NCI-H748 treated with DMSO at 0.1 percent for 48 hours (cell line): ENCODE data around the gene PPP2R1A.
A peak's percentile ranks its signal among the peaks of the same experiment; 100 is the strongest.
"Not testable (repeated sequence)": the region's sequence is repeated elsewhere in the genome, so short reads cannot be mapped to it uniquely, and the experiment has no call there.

ENCODE experiments used
- DNase-seq: peaks from one replicate; lab custom pipeline; 2025; lab: John Stamatoyannopoulos, UW

Gene PPP2R1A

DNA sequence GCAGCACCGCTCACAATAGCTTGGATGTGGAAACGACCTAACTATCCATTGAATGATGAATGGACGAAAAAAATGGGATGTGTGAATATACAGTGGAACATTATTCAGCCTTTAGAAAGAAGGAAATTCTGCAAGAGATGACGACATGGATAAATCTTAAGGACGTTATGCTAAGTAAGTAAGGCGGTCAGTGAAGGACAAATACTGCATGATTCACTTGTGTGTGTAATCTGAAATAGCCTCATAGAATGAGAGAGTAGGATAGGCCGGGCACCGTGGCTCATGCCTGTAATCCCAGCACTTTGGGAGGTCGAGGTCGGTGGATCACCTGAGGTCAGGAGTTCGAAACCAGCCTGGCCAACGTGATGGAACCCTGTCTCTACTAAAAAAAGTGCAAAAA lies 54.2 kb downstream of the PPP2R1A start:
- no peak for DNase-seq

- peak; percentile 22 for DNase-seq
These were observed 58.4 kb downstream of the PPP2R1A start for GRCh38 chr19:52248241-52248640.

GRCh38 chr19:52258426-52258825 lies 68.6 kb downstream of the PPP2R1A start:
- no peak for DNase-seq

- DNase-seq, result not testable (repeated sequence)
These were observed 75.7 kb downstream of the PPP2R1A start for GRCh38 chr19:52265556-52265955.

GRCh38 chr19:52269338-52270261 lies 79.7 kb downstream of the PPP2R1A start, which contains the start of gene ZNF766:
Gene ZNF766 (plus strand): TSS chr19:52269587. CDS start chr19:52269614, 27 bp downstream.
- peak; percentile 98 for DNase-seq

DNA sequence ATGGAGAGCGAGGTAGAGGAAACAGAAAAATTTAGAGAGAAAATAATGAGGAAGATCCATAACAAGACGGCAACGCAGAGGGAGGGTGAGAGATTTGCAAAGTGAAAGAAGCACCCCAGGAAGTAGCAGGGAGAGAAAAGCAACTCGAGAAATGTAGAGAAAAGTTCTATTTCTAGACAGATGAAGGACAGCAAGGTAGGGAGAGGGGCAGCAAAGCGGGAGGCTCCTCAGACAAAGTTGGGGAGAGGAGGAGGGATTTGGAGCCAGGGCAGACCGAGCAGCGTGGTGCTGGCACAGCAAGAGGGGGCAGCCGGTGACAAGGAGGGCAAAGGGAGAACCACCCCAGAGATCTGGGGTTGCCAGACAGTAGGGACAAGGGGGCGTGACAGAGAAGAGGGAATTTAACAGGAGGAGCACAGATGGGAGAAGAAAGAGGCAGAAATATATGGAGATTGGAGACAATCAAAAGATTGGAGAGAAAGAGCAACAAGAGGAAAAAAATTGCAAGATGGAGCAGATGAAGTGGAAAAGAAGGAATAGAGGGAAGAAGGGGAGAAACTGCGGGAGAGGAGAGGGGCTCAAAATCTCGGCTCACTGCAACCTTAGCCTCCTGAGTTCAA lies 80.5 kb downstream of the PPP2R1A start:
- peak; percentile 30 for DNase-seq

GRCh38 chr19:52273301-52273700 lies 83.4 kb downstream of the PPP2R1A start:
- no peak for DNase-seq

DNA sequence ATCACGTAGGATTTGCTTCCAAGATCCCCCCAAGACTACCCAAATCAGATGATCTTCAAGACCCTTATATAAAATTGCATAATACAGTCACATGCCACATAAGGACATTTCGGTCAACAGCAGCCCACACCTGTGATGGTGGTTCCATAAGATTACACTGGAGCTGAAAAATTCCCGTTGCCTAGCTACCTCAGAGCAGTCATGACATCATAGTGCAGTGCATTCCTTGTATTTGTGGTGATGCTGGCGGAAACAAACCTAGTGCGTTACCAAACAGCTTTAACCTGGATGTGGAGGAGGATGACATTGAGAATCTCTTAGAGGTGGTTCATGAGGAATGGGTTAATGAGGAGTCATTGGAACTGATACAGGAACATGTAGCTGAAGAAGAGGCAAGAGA lies 84.3 kb downstream of the PPP2R1A start:
- no peak for DNase-seq

DNA sequence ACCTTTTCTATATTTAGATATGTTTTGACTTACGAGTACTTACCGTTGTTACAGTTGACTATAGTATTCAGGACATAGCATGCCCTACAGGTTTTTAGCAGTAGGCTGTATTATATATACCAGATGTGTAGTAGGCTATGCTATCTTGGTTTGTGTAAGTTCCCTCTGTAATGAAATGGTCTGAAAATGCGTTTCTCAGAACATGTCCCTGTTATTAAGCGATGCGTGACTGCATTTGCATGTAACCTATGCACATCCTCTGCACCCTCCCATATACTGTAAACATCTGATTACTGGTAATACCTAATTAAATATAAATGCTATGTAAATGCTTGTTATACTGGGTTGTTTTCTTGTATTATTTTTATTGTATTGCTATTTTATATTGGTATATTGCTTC lies 86.1 kb downstream of the PPP2R1A start:
- DNase-seq, result no peak

DNA sequence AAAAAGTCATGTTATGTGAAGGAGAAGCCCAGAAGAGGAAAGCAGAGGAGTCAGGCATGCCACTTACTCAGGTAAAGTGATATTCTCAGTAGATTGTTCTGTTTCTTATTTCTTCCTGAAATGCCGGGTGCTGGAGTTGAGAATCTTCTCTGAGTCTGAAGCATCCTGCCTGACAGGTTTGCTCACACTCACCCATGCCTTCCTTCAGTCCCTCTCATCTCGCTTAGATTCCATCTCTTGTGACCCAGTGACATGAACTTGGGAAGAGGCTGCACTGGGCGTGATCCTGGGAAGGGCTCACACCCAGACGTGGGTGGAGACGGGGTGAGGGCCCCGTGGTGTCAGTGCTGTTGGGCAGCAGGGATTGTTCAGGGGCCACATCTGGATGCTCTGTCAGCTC lies 87.6 kb downstream of the PPP2R1A start:
- no peak for DNase-seq
